Mesenteric fat pad (tissue), 1 donor: Measurements from ENCODE around the gene PTPRN2. TPM values are rescaled to one million over a fixed set of nuclear protein-coding genes. Genes with fewer than 3 reads are reported as not detected.
A peak's percentile ranks its signal among the peaks of the same experiment; 100 is the strongest.

Experiments
- DNase-seq: peaks from one replicate; pipeline ENCODE4 v3.0.0-alpha.2; 2020; ENCODE audit warnings: low spot score
- total RNA-seq: library from RNA; stranded (reverse); fragmentation: NEBNext Ultra II Directional; extraction: Animal tissue kit (Norgen Biotek cat#: 25700); gene quantifications from one replicate; pipeline ENCODE4 v1.2.1, GENCODE V29; 2021
- donor health status: DM: yes; HTN: yes; CAD: no.

The PTPRN2 gene
- total RNA-seq, 1 donor from 2014 or later: 2.6 TPM

DNA sequence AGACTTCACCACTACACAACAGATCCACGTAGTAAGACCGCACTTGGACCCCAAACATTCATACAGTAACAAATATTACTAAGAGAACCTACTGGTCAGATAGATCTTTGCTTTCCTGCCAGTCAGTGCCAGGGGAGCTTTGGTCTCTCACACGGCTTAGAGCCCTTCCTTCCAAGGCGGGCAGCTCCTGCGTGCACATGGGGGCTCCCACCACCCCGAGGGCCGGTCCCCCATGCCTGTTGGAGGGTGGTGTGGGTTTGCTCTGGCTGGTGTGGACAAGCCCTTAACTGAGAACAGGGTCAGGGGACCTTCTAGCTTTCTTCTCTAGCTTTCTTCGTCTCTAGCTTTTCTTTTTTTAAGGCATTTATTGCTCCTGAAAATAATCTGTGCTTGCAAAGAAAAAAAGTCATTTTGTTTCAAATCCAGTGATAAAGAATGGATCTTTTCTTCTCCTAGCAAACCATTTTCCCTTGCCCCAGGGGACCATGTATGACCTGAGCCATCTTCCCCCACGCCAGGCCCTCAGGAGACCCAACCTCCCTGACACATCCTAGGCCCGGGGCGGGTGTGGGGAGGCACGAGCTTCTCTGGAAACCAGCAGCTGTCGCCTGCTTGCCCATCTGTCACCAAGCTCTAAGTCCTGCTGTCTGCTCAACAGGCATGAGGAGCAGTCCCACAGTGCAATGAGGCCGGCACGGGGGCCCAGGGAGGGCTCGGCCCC lies 591.1 kb downstream of the PTPRN2 start:
- DNase-seq: no peak

DNA sequence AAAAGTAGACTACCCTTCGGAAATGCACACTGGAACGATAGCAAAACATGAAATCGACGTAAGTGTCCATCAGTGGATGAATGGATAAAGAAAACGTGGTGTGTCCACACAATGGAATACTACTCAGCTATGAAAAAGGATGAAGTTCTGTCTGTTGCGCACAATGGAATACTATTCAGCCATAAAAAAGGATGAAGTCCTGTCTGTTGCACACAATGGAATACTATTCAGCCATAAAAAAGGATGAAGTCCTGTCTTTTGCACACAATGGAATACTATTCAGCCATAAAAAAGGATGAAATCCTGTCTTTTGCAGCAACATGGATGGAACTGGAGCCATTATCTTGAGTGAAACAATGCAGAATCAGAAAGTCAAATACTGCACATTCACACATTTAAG lies 591.8 kb downstream of the PTPRN2 start:
- DNase-seq: no peak

DNA sequence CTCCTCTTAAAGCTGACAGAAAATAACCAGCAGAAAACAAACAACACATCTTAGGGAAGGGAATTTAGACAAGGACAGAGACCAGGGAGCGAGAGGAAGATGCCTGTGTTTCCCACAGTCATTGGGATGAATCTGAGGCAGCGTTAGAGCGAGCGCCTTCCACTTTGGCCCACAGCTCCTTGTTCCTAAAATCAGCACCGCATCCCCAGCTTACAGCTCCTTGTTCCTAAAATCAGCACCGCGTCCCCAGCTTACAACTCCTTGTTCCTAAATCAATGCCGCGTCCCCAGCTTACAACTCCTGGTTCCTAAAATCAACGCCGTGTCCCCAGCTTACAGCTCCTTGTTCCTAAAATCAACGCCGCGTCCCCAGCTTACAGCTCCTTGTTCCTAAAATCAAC lies 593.3 kb downstream of the PTPRN2 start:
- DNase-seq: no peak

DNA sequence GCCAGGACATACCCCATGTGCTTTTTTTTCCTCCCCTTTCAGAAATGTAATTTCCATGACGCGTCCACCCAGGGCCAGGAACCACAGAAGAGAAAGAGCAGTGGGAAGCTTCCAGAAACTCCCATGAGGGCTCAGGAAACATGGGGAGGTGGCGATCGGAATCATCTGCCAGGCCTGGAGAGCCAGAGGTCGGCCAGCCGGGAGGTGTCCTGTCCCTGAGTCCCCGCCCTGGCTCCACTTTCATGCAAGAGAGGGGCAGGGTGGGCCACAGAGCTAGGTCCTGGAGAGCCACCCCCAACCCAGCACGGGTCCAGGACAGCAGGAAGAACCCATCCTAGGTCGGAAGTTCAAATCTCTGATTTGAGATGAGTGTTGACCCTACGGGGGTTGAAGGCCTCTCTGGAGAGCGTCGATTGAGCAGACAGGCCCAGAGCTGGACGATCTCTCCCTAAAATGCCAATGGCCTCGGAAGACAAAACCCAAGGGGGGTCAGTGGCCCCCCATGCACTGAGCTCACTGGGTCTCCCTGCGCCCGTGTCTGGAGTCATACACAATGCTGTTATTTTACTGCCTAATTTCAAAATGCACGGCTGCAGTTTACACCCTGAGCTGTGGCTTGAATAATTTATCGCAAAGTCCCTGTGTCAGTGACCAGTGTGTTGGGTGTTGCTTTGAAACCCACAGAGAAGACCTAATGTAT lies 594.1 kb downstream of the PTPRN2 start:
- DNase-seq: no peak

DNA sequence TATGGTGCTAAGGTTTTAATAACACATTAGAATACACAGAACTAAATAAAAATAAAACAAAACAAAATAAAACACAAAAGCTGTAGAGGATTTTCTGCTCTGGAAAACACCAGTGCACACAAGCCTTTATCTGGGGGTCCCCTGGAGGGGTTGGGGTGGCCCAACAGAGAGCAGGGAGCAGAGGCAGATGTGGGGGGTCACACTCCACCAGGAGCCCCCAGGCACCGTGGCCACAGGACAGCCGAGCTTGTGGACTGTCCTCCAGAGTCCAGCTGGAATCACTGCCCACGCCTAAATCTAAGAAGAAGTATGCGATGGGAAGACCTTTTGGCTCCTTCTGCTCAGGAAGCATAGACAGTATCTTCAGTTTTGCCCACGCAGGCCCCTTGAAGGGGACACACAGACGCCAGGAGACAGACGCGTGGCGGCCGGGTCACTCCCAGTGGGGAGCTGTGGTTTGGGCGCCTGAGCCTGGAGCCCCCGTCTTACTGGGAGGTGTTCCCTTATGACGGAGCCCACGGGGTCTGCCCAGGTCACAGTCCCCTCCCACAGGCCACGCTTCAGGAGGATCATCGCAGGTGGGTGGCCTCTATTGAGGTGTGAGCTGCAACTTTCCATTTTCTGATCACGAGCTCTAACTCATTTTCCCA lies 595.0 kb downstream of the PTPRN2 start:
- no peak for DNase-seq

DNA sequence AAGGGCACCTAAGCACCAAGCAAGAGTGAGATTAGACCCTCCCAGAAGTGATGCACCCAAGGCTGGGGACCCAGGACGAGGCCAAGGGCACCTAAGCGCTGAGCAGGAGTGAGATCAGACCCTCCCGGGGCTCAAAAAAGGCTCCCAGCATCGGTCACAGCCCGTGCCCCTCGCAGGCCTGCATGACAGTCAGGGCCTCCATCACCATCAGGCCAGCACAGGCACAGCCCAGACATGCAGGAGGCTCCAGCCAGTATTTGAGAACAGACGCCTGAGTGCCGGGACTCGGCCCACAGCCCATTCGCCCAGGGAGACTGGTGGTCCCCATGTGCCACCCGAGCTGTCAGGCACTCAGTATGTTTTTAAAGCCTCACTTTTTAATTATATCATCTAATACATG lies 595.9 kb downstream of the PTPRN2 start:
- no peak for DNase-seq

DNA sequence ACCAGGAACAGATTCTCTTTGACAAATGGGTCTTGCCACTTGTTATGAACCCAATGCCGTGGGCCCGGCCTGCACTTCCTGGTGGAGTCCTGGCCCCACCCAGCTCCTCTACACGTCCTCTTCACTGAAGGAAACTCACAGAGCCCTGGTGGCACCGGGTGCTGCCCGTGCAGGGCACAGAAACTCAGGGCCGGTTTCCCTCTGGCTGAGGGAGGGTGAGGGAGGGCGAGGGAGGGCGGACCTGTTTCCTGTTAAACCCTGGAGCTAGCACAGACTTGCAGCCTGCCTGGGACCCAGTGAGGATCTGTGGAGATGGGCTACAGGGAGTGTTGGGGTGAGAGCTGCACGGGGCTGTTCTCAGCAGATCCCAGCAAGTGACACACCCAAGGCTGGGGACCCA lies 596.3 kb downstream of the PTPRN2 start:
- no peak for DNase-seq

DNA sequence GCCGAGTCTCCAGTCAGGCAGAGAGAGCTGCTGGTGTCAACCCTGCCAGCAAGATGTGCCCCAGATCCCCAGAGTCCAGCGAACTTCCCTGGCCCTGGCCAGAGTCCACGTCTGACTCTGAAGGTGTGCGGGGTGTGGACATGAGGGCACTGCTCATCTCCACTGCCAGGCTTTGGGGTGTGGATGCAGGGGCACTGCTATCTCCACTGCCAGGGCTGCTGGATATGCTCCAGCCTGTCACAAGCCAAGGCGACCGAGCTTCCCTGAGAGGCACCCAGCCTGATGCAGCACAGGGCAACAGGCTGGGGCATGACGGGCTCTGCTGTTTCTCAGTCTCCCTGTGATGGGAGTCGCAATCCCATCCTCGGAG lies 596.8 kb downstream of the PTPRN2 start:
- no peak for DNase-seq

DNA sequence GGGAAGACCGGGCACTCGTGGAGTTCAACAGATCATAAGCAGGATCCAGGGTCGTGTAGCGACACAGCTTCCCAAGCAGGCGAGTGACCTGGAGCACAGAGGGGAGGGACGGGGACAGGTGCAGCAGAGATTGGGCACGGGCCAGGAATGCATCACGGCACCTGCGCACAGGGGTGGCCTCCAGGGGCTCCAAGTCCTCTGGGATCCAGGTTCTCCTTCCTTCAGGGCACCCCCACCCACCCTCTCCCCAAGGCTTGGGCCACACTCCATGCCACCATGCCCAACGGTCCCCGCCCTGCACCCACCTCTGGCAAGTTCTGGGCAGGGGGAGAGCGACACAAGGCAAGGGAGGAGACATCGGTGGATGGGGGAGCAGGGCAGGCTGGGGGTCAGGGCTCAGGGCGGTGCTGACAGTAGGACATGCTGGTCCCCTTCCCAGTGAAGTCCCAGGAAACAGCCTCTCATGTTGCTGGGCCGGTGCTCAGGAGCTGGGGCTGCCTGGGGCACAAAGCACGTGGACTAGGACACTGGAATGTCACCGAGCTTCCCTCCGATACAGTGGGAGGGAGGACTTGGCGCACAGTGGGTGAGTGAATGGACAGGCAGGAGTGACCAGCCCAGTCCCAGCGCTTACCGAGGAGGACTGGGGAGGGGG lies 597.3 kb downstream of the PTPRN2 start:
- no peak for DNase-seq

DNA sequence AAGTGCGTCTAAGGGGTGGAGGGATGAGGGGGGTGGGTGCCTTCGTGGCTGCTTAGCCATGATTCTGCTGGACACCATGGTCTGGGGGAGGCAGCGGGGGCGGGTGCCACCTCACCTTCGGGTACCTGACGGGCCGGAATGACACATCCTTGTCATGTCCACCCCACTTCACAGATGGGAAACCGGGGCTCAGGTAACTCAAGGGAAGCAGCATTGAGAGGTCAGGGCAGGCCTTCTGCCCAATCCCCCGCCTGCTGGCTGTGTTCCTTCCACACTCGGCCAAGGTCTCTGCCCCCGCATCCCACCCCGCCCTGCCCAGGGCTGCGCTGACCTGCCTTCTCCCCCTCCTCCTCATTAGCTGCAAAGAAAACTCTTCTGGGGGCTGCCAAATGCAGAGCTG lies 598.0 kb downstream of the PTPRN2 start:
- DNase-seq: no peak

DNA sequence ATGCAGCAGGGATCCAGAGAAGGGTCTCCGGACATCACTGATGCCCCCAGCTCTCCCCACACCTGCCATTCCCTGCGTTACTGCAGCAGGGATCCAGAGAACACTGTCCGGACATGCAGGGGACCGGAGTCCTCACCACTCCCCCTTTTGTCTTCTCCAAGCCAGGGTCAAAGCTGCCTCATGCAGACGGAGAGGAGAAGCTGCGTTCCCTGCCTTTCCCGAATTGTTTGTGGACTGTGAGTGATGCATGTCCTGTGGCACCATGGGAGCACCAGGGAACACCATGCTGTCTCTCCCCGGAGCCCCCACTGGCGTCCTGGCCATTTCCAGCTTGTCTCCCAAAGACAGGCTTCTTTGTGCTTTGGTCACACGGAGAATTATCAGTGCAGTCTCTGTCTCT lies 599.7 kb downstream of the PTPRN2 start:
- no peak for DNase-seq

DNA sequence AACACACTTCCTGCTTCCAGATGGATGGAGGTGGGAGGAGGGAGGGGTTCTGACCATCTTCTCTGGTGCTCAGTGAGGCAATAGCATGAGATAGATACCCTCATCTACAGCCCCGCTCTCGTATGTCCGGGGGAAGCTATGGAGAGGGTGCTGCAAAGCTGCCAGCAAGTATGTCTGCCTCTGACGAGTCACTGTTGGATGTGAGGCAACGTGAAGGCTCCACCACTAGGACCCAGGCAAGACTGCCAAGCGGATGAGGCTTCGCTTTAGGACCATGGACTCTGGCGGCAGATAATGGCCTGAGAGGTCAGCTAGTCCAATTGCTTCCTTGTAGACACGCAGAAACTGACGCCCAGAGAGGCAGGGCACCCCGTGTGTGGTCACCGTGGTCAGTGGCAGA lies 601.6 kb downstream of the PTPRN2 start:
- DNase-seq: no peak

DNA sequence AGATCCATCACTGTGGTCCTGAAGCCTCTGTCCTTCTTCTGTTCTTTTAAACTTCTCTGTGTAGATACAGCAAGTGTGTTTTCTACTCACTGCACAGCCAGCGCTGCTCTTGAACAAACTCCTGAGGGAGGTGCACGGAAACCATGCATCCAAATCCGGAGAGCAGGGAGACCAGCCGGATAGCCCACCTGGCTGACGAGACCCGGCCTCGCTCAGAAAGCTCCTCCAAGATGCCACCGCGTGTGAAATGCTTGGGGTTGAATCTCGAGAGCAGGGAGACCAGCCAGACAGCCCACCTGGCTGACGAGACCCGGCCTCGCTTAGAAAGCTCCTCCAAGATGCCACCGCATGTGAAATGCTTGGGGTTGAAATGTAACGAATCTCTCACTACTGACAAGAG lies 602.0 kb downstream of the PTPRN2 start:
- no peak for DNase-seq

DNA sequence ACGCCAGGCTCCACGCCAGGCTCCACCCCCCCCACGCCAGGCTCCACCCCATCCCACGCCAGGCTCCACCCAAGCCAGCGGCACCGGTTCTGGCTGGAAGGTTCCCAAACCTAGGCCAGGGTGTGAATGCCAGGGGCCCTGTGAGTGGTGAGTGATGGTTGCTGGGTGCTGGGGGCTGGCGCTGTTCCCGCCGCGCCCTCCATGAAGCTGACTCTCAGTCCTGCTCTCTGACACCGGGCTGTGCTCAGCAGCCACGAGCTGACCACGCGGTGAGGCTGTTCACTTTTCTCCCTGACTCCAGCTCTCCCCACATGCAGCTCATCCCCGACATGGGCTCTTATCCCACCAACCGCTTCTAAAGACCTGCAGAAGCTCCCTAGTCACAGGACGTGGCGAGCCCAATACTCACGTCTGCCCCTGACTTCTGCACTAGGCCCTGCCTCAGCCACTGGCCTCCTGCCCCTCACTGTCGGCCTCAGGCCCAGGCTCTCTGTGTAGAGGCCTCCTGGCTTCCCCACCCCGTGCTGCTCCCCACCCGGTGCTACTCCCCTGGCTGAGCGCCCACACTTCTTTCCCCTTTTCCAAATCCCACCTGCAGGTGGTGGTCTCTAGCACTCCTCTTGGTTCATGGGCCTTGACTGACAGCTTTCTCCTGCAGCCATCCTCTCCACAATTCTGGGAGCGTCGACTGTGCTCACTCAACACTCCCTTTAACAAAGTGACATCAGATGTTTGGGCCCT lies 603.0 kb downstream of the PTPRN2 start:
- no peak for DNase-seq

DNA sequence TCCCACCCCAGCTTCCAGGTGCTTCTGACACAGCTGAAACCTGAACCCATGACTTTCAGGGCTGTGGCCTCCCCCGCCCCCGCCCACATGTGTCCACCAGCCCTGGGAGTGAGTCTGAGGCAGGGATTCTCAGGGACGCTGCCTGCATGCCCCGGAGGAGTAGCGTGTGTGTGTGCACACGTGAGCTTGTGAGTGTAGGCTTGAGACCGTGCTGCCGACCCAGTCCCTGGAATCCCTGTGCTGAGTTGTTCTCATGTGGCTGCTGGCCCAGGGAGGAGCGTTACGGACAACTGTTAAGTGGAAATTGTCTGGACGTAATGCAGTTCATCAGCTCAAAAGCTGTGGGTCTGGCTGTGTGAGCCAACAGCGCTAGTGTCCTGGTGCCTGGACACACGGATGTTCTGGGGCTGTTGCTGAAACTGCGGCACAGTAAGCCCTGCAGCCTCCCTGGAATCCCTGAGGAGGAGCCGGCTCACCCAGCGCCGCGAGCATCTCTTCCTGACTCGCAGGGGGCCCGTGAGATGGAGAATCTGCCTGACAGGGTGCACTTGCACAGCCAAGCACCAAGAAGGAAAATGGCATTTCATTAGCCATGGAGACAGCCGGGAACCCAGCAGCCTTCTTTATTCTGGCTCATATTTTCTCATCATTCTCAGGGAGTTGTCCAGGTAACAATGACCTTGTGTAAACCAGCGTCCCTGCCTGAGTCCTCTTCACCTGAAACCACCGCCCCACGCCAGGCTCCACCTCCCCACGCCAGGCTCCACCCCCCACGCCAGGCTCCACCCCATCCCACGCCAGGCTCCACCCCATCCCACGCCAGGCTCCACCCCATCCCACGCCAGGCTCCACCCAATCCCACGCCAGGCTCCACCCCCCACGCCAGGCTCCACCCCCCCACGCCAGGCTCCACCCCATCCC lies 603.9 kb downstream of the PTPRN2 start:
- DNase-seq: no peak

DNA sequence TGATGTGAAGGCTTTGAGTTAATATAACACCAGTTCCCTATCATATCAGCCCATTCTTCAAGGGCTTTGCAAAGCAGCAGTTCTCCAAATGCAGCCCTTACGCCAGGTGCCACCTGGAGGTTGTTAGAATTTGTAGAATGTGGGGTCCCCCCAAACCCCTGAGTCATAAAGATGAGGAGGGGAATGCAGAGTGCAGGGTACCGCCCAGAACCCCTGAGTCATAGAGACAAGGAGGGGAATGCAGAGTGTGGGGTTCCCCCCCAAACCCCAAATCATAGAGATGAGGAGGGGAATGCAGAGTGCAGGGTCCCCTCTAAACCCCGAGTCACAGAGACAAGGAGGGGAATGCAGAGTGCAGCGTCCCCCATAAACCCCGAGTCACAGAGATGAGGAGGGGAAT lies 605.8 kb downstream of the PTPRN2 start:
- DNase-seq: no peak

DNA sequence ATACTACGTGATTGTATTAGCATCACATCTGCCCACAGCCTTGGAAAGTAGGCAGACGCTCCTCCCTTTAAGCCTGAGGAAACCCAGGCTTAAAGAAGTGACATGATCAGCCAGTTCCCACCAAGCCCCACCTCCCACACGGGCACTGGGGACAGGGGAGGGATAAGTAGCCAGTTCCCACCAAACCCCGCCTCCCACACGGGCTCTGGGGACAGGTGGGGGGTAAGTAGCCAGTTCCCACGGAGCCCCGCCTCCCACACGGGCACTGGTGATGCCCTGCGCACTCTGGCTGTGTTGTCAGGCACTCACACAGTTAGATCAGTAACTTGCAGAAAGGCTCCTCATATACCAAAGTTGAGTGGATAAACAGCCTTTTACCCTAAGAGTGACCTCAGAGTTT lies 606.8 kb downstream of the PTPRN2 start:
- peak; percentile 83 for DNase-seq

DNA sequence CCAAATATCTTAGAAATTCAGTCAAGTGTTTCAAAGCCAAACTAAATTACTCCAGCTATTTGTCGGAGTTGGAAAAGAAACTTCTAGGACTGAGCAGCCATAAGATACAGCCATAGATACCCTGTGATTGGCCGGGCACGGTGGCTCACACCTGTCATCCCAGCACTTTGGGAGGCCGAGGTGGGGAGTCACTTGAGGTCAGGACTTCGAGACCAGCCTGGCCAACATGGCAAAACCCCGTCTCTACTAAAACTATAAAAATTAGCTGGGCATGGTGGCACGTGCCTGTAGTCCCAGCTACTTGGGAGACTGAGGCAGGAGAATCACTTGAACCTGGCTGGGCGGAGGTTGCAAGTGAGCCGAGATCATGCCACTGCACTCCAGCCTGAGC lies 607.3 kb downstream of the PTPRN2 start:
- DNase-seq: peak; percentile 55

DNA sequence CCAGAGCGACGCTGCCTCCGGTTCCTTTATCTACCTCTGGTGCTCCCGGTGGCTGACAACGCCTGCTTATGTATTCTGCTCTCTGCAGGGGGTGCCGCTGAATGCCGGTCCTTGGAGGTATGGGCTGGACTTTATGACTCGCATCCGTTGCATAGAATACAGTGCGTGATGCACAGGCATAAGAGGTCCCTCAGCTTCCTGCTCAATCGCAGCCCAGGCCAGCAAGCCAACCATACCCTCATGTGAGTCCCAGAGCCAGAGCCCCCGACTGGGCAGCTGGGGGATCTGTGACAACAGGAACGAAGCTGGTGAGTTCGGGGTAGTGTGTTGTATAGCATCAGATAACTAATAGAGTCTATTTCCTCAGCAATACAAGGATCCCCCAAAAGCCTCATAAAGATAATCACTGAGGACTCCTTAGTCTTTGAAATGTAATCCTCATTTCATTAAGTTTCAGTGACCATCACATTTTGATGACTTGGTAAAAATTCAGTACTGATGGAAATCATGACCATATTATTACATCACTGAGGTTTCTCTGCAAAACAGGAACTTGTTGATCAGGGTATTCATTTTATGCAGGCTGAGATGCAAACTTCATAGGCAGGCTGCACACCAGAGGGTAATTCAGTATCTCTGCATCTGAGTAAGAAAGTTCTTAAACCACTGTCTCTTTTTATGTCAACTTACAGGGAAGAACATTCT lies 607.8 kb downstream of the PTPRN2 start:
- DNase-seq: peak; percentile 71

DNA sequence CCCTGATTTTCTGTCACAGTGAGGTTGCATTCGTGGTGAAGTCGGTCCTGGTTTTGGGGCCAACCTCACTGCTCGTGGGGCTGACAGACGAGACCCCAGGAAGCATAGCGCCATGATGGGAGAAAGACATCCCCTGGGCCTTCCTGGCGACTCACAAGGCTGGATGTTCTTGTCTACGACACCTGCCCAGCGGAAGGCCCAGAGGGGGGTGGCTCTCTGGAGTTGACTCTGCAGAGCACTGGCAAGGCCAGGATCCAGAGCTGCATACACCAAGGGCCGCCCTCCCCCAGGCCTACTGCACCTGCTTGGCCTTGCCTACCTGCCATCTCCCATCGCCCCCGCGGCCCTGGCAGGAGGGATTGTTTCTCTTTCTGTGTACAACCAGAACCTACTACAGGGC lies 608.9 kb downstream of the PTPRN2 start:
- peak; percentile 65 for DNase-seq
